ENCODE measurements around the gene RAB11FIP4.

The RAB11FIP4 gene

DNA sequence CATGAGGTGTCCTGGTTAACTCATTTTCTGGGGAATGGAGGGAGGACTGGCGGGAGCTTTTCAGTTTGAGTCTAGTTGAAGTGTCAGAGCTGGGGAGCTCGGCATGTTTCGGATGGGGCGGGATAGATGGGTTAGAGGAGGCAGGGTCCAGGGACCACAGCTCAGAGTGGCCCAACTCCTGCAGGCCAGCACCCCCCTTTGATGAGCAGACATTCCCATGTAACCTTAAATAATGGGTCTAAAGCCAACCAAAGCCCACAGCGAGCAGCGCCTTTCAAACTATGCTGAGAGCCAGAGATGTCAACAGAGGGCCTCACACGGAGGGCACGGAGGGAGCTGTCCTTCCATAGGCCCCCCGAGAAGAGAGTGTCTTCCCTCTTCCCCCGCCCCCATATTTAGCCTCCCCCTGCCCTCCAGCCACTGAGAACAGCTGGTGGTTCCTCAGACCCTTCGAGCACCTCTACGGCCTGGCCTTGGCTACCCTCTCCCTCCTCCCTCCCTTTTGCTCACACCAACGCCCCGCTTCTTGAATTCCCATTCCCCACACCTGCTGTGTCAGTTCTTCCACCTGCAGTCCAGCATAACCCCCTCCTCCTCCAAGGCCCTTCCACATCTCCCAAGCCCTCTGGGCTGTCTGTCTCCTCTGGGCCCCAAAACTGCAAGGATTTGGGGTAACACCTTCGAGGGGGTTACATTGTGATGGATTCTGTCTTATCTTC, 21.8 kb downstream of the RAB11FIP4 start:
- H3K4me2 ChIP-seq (ENCODE audit: low read length): no peak overlapping the region

DNA sequence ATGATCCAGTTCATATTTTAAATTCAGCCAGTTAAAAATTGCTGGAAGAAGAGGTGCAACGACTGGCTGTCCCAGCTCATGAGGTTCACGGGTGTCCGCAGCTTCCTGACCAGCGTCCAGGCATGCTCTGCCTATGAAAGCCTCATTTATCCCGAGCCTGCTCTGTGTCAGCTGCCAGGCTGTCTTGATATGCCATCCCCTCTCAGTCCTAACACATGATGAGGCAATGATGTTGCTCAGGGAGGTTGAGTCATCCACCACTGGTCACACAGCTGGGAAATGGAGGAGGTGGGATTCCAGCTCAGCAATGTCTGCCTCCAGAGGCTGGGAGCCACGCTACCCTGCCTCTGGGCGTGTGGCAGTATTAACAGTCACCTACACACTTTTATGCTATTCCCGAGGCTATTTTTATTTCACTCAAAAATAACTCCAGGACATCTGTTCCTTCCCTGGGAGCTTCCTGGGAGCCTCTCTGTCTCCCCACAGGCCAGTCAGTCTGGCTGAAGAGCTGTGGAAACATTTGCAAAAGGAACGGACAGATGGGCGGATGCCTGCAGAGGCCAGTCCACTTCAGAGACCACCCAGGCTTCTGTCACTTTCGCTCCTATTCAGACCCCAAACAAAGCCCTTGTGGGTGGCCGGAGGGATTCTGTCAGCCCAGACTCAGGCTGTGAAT, 22.5 kb downstream of the RAB11FIP4 start:
- Histone ChIP-seq H4K20me1 (ENCODE audit: control insufficient read depth, insufficient read depth, low read depth, low read length) (no peaks in the 10 kb centered on the region), H3K9me2 (replicated peaks; ENCODE audit: control insufficient read depth, low read length) (no peaks in the 10 kb centered on the region), H3K27me3 (ENCODE audit: control insufficient read depth, low read length) (no peaks in the 10 kb centered on the region), H3K4me2 (ENCODE audit: low read length) (no peak overlapping the region), H3K36me3 (ENCODE audit: control insufficient read depth, low read length) (no peaks in the 10 kb centered on the region), H3K4me1 (ENCODE audit: control insufficient read depth, low read length) (no peaks in the 10 kb centered on the region), H3K9me3 (ENCODE audit: control insufficient read depth, insufficient read depth, low read length) (no peaks in the 10 kb centered on the region), H3K79me2 (ENCODE audit: control insufficient read depth, low read length) (no peaks in the 10 kb centered on the region), H3K27ac (ENCODE audit: low read depth, low read length) (no peak overlapping the region), H3F3A (ENCODE audit: control insufficient read depth, insufficient read depth) (no peaks in the 10 kb centered on the region), H3K4me3 (ENCODE audit: low read length) (no peak overlapping the region)
- TF ChIP-seq EZH2phosphoT487 (IDR thresholded peaks at IDR 0.05; ENCODE audit: borderline replicate concordance, low read length): no peak
- TF ChIP-seq, protein P1, sequence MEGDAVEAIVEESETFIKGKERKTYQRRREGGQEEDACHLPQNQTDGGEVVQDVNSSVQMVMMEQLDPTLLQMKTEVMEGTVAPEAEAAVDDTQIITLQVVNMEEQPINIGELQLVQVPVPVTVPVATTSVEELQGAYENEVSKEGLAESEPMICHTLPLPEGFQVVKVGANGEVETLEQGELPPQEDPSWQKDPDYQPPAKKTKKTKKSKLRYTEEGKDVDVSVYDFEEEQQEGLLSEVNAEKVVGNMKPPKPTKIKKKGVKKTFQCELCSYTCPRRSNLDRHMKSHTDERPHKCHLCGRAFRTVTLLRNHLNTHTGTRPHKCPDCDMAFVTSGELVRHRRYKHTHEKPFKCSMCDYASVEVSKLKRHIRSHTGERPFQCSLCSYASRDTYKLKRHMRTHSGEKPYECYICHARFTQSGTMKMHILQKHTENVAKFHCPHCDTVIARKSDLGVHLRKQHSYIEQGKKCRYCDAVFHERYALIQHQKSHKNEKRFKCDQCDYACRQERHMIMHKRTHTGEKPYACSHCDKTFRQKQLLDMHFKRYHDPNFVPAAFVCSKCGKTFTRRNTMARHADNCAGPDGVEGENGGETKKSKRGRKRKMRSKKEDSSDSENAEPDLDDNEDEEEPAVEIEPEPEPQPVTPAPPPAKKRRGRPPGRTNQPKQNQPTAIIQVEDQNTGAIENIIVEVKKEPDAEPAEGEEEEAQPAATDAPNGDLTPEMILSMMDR (IDR thresholded peaks at IDR 0.05; ENCODE audit: low read depth, low read length, poor library complexity, severe bottlenecking): no peak

More for the DNA sequence above, 21.8 kb downstream of the RAB11FIP4 start:
- H3K4me3 ChIP-seq (ENCODE audit: low read length): no peak overlapping the region
- H3K27me3 ChIP-seq (ENCODE audit: control insufficient read depth, low read length): no peaks in the 10 kb centered on the region
- no peaks in the 10 kb centered on the region for H3K36me3 ChIP-seq (ENCODE audit: control insufficient read depth, low read length)
- H3K9me3 ChIP-seq (ENCODE audit: control insufficient read depth, insufficient read depth, low read length): no peaks in the 10 kb centered on the region
- no peaks in the 10 kb centered on the region for H3F3A ChIP-seq (ENCODE audit: control insufficient read depth, insufficient read depth)
- no peaks in the 10 kb centered on the region for H3K9me2 ChIP-seq (replicated peaks; ENCODE audit: control insufficient read depth, low read length)
- no peaks in the 10 kb centered on the region for H3K79me2 ChIP-seq (ENCODE audit: control insufficient read depth, low read length)
- no peaks in the 10 kb centered on the region for H4K20me1 ChIP-seq (ENCODE audit: control insufficient read depth, insufficient read depth, low read depth, low read length)
- H3K4me1 ChIP-seq (ENCODE audit: control insufficient read depth, low read length): no peaks in the 10 kb centered on the region
- no peak overlapping the region for H3K27ac ChIP-seq (ENCODE audit: low read depth, low read length)
- TF ChIP-seq EZH2phosphoT487 (IDR thresholded peaks at IDR 0.05; ENCODE audit: borderline replicate concordance, low read length): no peak
- TF ChIP-seq, protein P1 (IDR thresholded peaks at IDR 0.05; ENCODE audit: low read depth, low read length, poor library complexity, severe bottlenecking): no peak

- Histone ChIP-seq H3K4me3 (ENCODE audit: low read length) (no peak overlapping the region), H3K27ac (ENCODE audit: low read depth, low read length) (no peak overlapping the region)
- no peak for TF ChIP-seq EZH2phosphoT487 (IDR thresholded peaks at IDR 0.05; ENCODE audit: borderline replicate concordance, low read length)
- TF ChIP-seq, protein P1 (IDR thresholded peaks at IDR 0.05; ENCODE audit: low read depth, low read length, poor library complexity, severe bottlenecking): no peak
These were observed 23.1 kb downstream of the RAB11FIP4 start for GRCh38 chr17:31414550-31414918.

More at GRCh38 chr17:31414550-31414918, 23.1 kb downstream of the RAB11FIP4 start:
- Histone ChIP-seq H3K9me2 (replicated peaks; ENCODE audit: control insufficient read depth, low read length) (no peaks in the 10 kb centered on the region), H3F3A (ENCODE audit: control insufficient read depth, insufficient read depth) (no peaks in the 10 kb centered on the region), H3K36me3 (ENCODE audit: control insufficient read depth, low read length) (no peaks in the 10 kb centered on the region), H4K20me1 (ENCODE audit: control insufficient read depth, insufficient read depth, low read depth, low read length) (no peaks in the 10 kb centered on the region), H3K4me2 (ENCODE audit: low read length) (no peak overlapping the region; the same call in 1 of the 2 replicates), H3K79me2 (ENCODE audit: control insufficient read depth, low read length) (no peaks in the 10 kb centered on the region), H3K9me3 (ENCODE audit: control insufficient read depth, insufficient read depth, low read length) (no peaks in the 10 kb centered on the region), H3K4me1 (ENCODE audit: control insufficient read depth, low read length) (no peaks in the 10 kb centered on the region), H3K27me3 (ENCODE audit: control insufficient read depth, low read length) (no peaks in the 10 kb centered on the region)
